A549 (cell line): ENCODE results near the gene IL1RL2. TPM values are rescaled to one million over a fixed set of nuclear protein-coding genes. Genes with fewer than 3 reads are reported as not detected.

ENCODE experiments used
- ATAC-seq, 2 experiments: fragments of 200-7000 bp in 1 of 2; fragments of >200 bp in 1 of 2; cut with Nextera tagmentation in 1 of 2; cut with Tn5 transposase in 1 of 2; 3 replicates each; pipeline versions ENCODE4 v1.8.0 to v1.9.1; 2018 to 2020; ENCODE audit warnings: mild to moderate bottlenecking in 1 of 2, moderate library complexity in 1 of 2
- CTCF ChIA-PET: fragments of 300-600 bp; sonication (Branson Sonifier 250); formaldehyde crosslinking; extraction: SDS; loops from one replicate; lab custom pipeline; 2021; ENCODE audit warnings: antibody characterized with exemption, inconsistent platforms; lab: Yijun Ruan, JAX
- POLR2A ChIA-PET: fragments of 350-600 bp; formaldehyde crosslinking; extraction: SDS; loops from one replicate; lab custom pipeline; 2021; ENCODE audit warnings: antibody characterized with exemption, inconsistent platforms; lab: Yijun Ruan, JAX
- DNase-seq, 2 experiments: peaks; one replicate each; pipeline versions ENCODE4 v3.0.0 to v3.0.0-alpha.2; 2011 to 2016; ENCODE audit warnings: low read depth in 1 of 2, low spot score in 1 of 2
- FAIRE-seq: peaks from 2 replicates; lab custom pipeline; 2011; peaks lifted over from hg19 to GRCh38; lab: Jason Lieb, UNC
- H3K27ac ChIP-seq, 2 experiments: fragments of >200 bp; sonication (Bioruptor Twin); formaldehyde crosslinking; 3 replicates each; pipeline ENCODE4 v1.5.1; 2016 to 2017
- H3K4me1 ChIP-seq: fragments of >200 bp; sonication (Bioruptor Twin); formaldehyde crosslinking; 3 replicates; pipeline ENCODE4 v1.6.1; 2016
- H3K4me2 ChIP-seq: fragments of >200 bp; sonication (Bioruptor Twin); formaldehyde crosslinking; 3 replicates; pipeline ENCODE4 v1.6.1; 2016
- H3K4me3 ChIP-seq: fragments of >200 bp; sonication (Bioruptor Twin); formaldehyde crosslinking; 3 replicates; pipeline ENCODE4 v1.5.1; 2016
- H3K9me3 ChIP-seq: fragments of >200 bp; sonication (Bioruptor Twin); formaldehyde crosslinking; 3 replicates; pipeline ENCODE4 v1.6.1; 2016
- CBX2 ChIP-seq: fragments of 200-600 bp; sonication (generic); IDR thresholded peaks from 2 replicates; pipeline ENCODE4 v1.6.1; 2016; ENCODE audit warnings: low read depth, mild to moderate bottlenecking, borderline replicate concordance
- CEBPB ChIP-seq, 2 experiments: fragments of >200 bp in 1 of 2; sonication (Bioruptor Twin) in 1 of 2; formaldehyde crosslinking in 1 of 2; IDR thresholded peaks; 2 replicates each; pipeline ENCODE4 v1.6.1; 2012 to 2016
- EHF ChIP-seq: fragments of 250-450 bp; sonication (Bioruptor Pico); IDR thresholded peaks from 2 replicates; pipeline ENCODE4 v1.5.0; 2020; ENCODE audit warnings: mild to moderate bottlenecking
- EP300 ChIP-seq, 2 experiments: fragments of >200 bp; sonication (Bioruptor Twin); formaldehyde crosslinking; IDR thresholded peaks; 2 replicates in 1 of 2; 3 replicates in 1 of 2; pipeline ENCODE4 v1.6.1; 2016 to 2017
- ESRRA ChIP-seq: fragments of 150-350 bp; IDR thresholded peaks from 2 replicates; pipeline ENCODE4 v1.6.1; 2014; ENCODE audit warnings: mild to moderate bottlenecking, low read length, borderline replicate concordance
- FOXS1 ChIP-seq: fragments of 250-450 bp; sonication (Bioruptor Pico); IDR thresholded peaks from 2 replicates; pipeline ENCODE4 v1.5.0; 2020; ENCODE audit warnings: mild to moderate bottlenecking, moderate library complexity
- GATA3 ChIP-seq: IDR thresholded peaks from 2 replicates; pipeline ENCODE4 v1.6.1; 2012; ENCODE audit warnings: borderline replicate concordance
- HDAC2 ChIP-seq: fragments of 200-600 bp; sonication (generic); IDR thresholded peaks from 2 replicates; pipeline ENCODE4 v1.6.1; 2016
- HOXB13 ChIP-seq: fragments of 250-450 bp; sonication (Bioruptor Pico); IDR thresholded peaks from 2 replicates; pipeline ENCODE4 v1.5.0; 2020; ENCODE audit warnings: low read depth, mild to moderate bottlenecking, moderate library complexity
- KDM5A ChIP-seq: fragments of 200-600 bp; sonication (generic); IDR thresholded peaks from 2 replicates; pipeline ENCODE4 v1.6.1; 2016; ENCODE audit warnings: antibody characterized with exemption, mild to moderate bottlenecking
- MAFK ChIP-seq: fragments of 450-650 bp; IDR thresholded peaks from 2 replicates; pipeline ENCODE4 v1.6.1; 2014; ENCODE audit not compliant: partially characterized antibody
- MAZ ChIP-seq: fragments of 150-350 bp; IDR thresholded peaks from 2 replicates; pipeline ENCODE4 v1.6.1; 2014; ENCODE audit warnings: antibody characterized with exemption, low read depth, low read length, borderline replicate concordance
- POLR2A ChIP-seq: IDR thresholded peaks from 2 replicates; pipeline ENCODE4 v1.6.1; 2012; ENCODE audit warnings: mild to moderate bottlenecking, low read length
- RARB ChIP-seq: fragments of 250-450 bp; sonication (Bioruptor Pico); IDR thresholded peaks from 2 replicates; pipeline ENCODE4 v1.8.0; 2021; ENCODE audit warnings: mild to moderate bottlenecking, moderate library complexity
- RCOR1 ChIP-seq: fragments of 150-350 bp; IDR thresholded peaks from 2 replicates; pipeline ENCODE4 v1.6.1; 2014; ENCODE audit warnings: antibody characterized with exemption, low read length, low read depth
- RNF2 ChIP-seq: fragments of 200-600 bp; sonication (generic); IDR thresholded peaks from 2 replicates; pipeline ENCODE4 v1.6.1; 2016; ENCODE audit warnings: low read depth, mild to moderate bottlenecking, antibody characterized with exemption, moderate library complexity, borderline replicate concordance
- SREBF2 ChIP-seq: fragments of 450-650 bp; IDR thresholded peaks from 2 replicates; pipeline ENCODE4 v1.6.1; 2014; ENCODE audit warnings: mild to moderate bottlenecking, moderate library complexity
- TP53 ChIP-seq: fragments of 250-450 bp; sonication (Bioruptor Pico); IDR thresholded peaks from 2 replicates; pipeline ENCODE4 v1.5.0; 2021; ENCODE audit warnings: mild to moderate bottlenecking, moderate library complexity
- ZC3H11A ChIP-seq: fragments of 450-650 bp; IDR thresholded peaks from 2 replicates; pipeline ENCODE4 v1.6.1; 2014; ENCODE audit warnings: antibody characterized with exemption, mild to moderate bottlenecking
- ZFP36 ChIP-seq: fragments of 450-650 bp; IDR thresholded peaks from 2 replicates; pipeline ENCODE4 v1.6.1; 2014; ENCODE audit warnings: borderline replicate concordance; ENCODE audit not compliant: partially characterized antibody
- ZNF302 ChIP-seq: fragments of 250-450 bp; sonication (Bioruptor Pico); IDR thresholded peaks from 2 replicates; pipeline ENCODE4 v1.9.0; 2021; ENCODE audit warnings: inconsistent platforms, mild to moderate bottlenecking, moderate library complexity
- ZSCAN20 ChIP-seq: fragments of 250-450 bp; sonication (Bioruptor Pico); IDR thresholded peaks from 2 replicates; pipeline ENCODE4 v1.8.0; 2022; ENCODE audit warnings: mild to moderate bottlenecking, moderate library complexity
- WGBS: methylation state at CpG from one replicate; pipeline ENCODE4 v1.1.6; 2017; ENCODE audit errors: missing lambda C conversion rate; 5-methylcytosine and 5-hydroxymethylcytosine counted together
- polyA plus RNA-seq, 4 experiments: library from polyadenylated mRNA; depleted of rRNA in 3 of 4; stranded (reverse); fragments of >200 nt; fragmentation: RNase III in 1 of 4; extraction: RNeasy Plus Mini Kit Qiagen cat#74134 plus additional on column Dnase treatment in 1 of 4; gene quantifications; 2 replicates in 3 of 4; 3 replicates in 1 of 4; pipeline ENCODE4 v1.2.3, GENCODE V29; 2011 to 2017
- TF ChIP-seq, protein P1 (sequence below): IDR thresholded peaks from 2 replicates; pipeline ENCODE4 v1.6.1; 2012
- TF ChIP-seq, protein P2 (sequence below): fragments of >200 bp; sonication (Bioruptor Twin); formaldehyde crosslinking; IDR thresholded peaks from 3 replicates; pipeline ENCODE4 v1.5.1; 2016
- TF ChIP-seq, protein P3 (sequence below): fragments of >200 bp; sonication (Bioruptor Twin); formaldehyde crosslinking; IDR thresholded peaks from 3 replicates; pipeline ENCODE4 v1.6.1; 2016
- TF ChIP-seq, protein P4 (sequence below): fragments of 150-350 bp; IDR thresholded peaks from 2 replicates; pipeline ENCODE4 v1.6.1; 2014; ENCODE audit warnings: low read depth, mild to moderate bottlenecking, low read length
- TF ChIP-seq, protein P5 (sequence below): IDR thresholded peaks from 2 replicates; pipeline ENCODE4 v1.6.1; 2012

The IL1RL2 gene
- polyA plus RNA-seq, 2 of the 4 experiments (the other 2 are of a cell fraction): 0.05 TPM; not detected in 1

DNA sequence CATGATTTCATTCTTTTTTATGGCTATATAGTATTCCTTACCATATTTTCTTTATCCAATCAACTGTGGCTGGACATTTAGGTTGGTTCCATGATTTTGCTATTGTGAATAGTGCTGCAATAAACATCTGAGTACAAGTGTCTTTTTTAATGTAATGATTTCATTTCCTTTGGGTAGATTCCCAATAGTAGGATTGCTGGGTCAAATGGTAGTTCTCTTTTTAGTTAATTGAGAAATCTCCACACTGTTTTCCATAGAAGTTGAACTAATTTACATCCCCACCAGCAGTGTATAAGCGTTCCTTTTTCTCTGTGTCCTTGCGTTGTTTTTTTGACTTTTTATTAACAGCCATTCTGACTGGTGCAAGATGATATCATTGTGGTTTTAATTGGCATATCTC is 65.4 kb downstream of the IL1RL2 start:
- 0 out of 3 replicates have a peak, but pooled peaks cover 2% of the 10 kb centered on the region for H3K9me3 ChIP-seq
- no peak overlapping the region for H3K27ac ChIP-seq
- no peak overlapping the region for H3K4me2 ChIP-seq
- ChIA-PET POLR2A (no interaction called here), CTCF (interaction anchor here (0.6 to 6.3 kb wide), 18 partner anchors 10 to 259 kb away, joined by 3 to 37 read pairs (median 4); no protein-coding TSS in a partner anchor)
- ATAC-seq (no peak), DNase-seq (no peak), FAIRE-seq (no peak)
- H3K4me1 ChIP-seq: no peaks in the 10 kb centered on the region
- no peak overlapping the region for H3K4me3 ChIP-seq
- TF ChIP-seq TP53 (CRISPR knock-in tag) (no peak), SREBF2 (no peak), HDAC2 (no peak), EHF (CRISPR knock-in tag) (no peak), KDM5A (no peak), MAZ (no peak), ZSCAN20 (CRISPR knock-in tag) (no peak), ZC3H11A (no peak), GATA3 (no peak), FOXS1 (CRISPR knock-in tag) (no peak), ZNF302 (CRISPR knock-in tag) (no peak), MAFK (no peak)
- TF ChIP-seq, protein P1, sequence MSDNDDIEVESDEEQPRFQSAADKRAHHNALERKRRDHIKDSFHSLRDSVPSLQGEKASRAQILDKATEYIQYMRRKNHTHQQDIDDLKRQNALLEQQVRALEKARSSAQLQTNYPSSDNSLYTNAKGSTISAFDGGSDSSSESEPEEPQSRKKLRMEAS: no peak
- 89% methylated on average over 2 of the region's 2 CpGs for WGBS

DNA sequence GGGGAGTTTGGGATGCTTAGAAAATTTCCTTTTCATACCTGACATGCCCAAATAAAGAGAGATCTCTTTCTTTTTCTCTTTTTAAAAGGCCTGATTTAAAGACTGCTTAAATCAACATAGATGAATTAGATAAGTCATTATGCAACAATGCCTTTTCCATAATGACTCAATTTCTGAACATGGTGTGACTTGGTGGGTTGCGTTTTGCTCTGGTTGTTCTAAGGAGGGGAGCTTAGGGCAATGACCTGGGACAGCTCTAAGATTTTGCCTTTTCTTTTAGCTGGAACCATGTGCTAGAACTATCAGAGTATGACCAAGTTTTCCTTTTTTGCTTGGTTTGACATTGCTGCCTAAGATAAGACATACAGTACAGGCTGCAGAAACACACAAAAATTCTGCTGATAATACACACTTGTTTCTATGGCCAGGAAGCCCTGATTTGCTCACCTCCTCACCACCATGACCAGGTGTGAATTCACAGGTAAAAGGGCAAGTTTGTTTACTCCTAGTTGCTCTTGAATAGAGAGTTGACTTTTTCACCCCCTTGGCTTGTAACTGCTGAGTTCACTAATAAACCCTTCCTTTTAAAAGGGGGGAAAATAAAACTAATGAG is 66.4 kb downstream of the IL1RL2 start:
- no peak overlapping the region for H3K27ac ChIP-seq
- WGBS: 91% methylated on average over 1 of the region's 1 CpG
- POLR2A ChIA-PET: no interaction called here
- no peak overlapping the region for H3K4me3 ChIP-seq
- ATAC-seq: no peak
- no peak overlapping the region for H3K4me2 ChIP-seq
- H3K9me3 ChIP-seq: 0 out of 3 replicates have a peak, but pooled peaks cover 2% of the 10 kb centered on the region
- CTCF ChIA-PET: interaction anchor here (1.0 to 6.3 kb wide), 9 partner anchors 11 to 247 kb away, joined by 3 to 37 read pairs (median 6); partner anchors contain the start of gene IL18R1
- FAIRE-seq: no peak
- H3K4me1 ChIP-seq: no peaks in the 10 kb centered on the region; the same call in 2 of the 3 replicates
- TF ChIP-seq, protein P2, sequence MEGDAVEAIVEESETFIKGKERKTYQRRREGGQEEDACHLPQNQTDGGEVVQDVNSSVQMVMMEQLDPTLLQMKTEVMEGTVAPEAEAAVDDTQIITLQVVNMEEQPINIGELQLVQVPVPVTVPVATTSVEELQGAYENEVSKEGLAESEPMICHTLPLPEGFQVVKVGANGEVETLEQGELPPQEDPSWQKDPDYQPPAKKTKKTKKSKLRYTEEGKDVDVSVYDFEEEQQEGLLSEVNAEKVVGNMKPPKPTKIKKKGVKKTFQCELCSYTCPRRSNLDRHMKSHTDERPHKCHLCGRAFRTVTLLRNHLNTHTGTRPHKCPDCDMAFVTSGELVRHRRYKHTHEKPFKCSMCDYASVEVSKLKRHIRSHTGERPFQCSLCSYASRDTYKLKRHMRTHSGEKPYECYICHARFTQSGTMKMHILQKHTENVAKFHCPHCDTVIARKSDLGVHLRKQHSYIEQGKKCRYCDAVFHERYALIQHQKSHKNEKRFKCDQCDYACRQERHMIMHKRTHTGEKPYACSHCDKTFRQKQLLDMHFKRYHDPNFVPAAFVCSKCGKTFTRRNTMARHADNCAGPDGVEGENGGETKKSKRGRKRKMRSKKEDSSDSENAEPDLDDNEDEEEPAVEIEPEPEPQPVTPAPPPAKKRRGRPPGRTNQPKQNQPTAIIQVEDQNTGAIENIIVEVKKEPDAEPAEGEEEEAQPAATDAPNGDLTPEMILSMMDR: no peak
- no peak for TF ChIP-seq MAZ
- TF ChIP-seq, protein P3, sequence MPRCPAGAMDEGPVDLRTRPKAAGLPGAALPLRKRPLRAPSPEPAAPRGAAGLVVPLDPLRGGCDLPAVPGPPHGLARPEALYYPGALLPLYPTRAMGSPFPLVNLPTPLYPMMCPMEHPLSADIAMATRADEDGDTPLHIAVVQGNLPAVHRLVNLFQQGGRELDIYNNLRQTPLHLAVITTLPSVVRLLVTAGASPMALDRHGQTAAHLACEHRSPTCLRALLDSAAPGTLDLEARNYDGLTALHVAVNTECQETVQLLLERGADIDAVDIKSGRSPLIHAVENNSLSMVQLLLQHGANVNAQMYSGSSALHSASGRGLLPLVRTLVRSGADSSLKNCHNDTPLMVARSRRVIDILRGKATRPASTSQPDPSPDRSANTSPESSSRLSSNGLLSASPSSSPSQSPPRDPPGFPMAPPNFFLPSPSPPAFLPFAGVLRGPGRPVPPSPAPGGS: no peak
- TF ChIP-seq HOXB13 (CRISPR knock-in tag): no peak
- no peak for TF ChIP-seq ESRRA
- TF ChIP-seq MAFK: no peak
- TF ChIP-seq FOXS1 (CRISPR knock-in tag): no peak
- no peak for TF ChIP-seq KDM5A
- TF ChIP-seq, protein P4, sequence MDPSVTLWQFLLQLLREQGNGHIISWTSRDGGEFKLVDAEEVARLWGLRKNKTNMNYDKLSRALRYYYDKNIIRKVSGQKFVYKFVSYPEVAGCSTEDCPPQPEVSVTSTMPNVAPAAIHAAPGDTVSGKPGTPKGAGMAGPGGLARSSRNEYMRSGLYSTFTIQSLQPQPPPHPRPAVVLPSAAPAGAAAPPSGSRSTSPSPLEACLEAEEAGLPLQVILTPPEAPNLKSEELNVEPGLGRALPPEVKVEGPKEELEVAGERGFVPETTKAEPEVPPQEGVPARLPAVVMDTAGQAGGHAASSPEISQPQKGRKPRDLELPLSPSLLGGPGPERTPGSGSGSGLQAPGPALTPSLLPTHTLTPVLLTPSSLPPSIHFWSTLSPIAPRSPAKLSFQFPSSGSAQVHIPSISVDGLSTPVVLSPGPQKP: no peak
- TF ChIP-seq RNF2: no peak
- TF ChIP-seq POLR2A: no peak
- no peak for TF ChIP-seq RARB (CRISPR knock-in tag)
- TF ChIP-seq CBX2: no peak
- TF ChIP-seq RCOR1: no peak
- no peak for TF ChIP-seq CEBPB (IDR thresholded peaks at IDR 0.05)
- no peak for TF ChIP-seq ZFP36
- no peak for TF ChIP-seq SREBF2
- TF ChIP-seq, protein P5, sequence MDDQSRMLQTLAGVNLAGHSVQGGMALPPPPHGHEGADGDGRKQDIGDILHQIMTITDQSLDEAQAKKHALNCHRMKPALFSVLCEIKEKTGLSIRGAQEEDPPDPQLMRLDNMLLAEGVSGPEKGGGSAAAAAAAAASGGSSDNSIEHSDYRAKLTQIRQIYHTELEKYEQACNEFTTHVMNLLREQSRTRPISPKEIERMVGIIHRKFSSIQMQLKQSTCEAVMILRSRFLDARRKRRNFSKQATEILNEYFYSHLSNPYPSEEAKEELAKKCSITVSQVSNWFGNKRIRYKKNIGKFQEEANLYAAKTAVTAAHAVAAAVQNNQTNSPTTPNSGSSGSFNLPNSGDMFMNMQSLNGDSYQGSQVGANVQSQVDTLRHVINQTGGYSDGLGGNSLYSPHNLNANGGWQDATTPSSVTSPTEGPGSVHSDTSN: no peak
- TF ChIP-seq EP300 (IDR thresholded peaks at IDR 0.05): no peak
- no peak for DNase-seq
